NB4 (cell line): Measurements from ENCODE around the gene TMEM170B.

Source experiments
- POLR2A ChIP-seq: IDR thresholded peaks from 2 replicates; pipeline ENCODE4 v1.6.1; 2011; ENCODE audit warnings: mild to moderate bottlenecking; ENCODE audit not compliant: insufficient read length; ENCODE audit errors: extremely low read depth
- TF ChIP-seq, protein P1 (sequence below): IDR thresholded peaks from one replicate; pipeline ENCODE4 v1.5.1; 2012; ENCODE audit warnings: low read depth, low read length
- TF ChIP-seq, protein P2 (sequence below): IDR thresholded peaks from 2 replicates; pipeline ENCODE4 v1.6.1; 2011; ENCODE audit warnings: low read depth, low read length

DNA sequence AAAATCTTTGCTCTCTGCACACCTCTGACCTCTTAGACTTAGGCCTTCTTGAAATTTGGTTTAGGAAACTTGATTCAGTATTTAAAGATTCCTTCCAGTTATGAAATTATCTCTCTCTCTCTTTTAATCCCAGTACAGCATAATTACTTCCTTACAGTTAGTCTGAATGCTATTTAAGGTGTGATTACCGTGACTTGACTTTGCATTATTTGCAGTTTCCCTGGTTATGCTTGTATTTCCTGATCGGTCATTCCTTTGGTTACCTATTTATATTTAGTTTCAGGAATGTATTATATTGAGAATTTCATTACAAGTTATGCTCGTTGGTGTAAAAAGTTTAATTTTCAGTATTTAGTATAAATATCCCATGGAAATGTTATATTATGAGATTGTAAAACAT, 16.3 kb downstream of the TMEM170B start:
- TF ChIP-seq, protein P1, sequence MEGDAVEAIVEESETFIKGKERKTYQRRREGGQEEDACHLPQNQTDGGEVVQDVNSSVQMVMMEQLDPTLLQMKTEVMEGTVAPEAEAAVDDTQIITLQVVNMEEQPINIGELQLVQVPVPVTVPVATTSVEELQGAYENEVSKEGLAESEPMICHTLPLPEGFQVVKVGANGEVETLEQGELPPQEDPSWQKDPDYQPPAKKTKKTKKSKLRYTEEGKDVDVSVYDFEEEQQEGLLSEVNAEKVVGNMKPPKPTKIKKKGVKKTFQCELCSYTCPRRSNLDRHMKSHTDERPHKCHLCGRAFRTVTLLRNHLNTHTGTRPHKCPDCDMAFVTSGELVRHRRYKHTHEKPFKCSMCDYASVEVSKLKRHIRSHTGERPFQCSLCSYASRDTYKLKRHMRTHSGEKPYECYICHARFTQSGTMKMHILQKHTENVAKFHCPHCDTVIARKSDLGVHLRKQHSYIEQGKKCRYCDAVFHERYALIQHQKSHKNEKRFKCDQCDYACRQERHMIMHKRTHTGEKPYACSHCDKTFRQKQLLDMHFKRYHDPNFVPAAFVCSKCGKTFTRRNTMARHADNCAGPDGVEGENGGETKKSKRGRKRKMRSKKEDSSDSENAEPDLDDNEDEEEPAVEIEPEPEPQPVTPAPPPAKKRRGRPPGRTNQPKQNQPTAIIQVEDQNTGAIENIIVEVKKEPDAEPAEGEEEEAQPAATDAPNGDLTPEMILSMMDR: no peak
- TF ChIP-seq, protein P2, sequence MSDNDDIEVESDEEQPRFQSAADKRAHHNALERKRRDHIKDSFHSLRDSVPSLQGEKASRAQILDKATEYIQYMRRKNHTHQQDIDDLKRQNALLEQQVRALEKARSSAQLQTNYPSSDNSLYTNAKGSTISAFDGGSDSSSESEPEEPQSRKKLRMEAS: no peak
- TF ChIP-seq POLR2A: no peak
